HG03460 (cell line): Measurements from ENCODE around the gene RPUSD4.

Source experiments
- ATAC-seq: cut with Tn5 transposase; IDR thresholded peaks from one replicate; pipeline ENCODE4 v1.9.1; 2021; ENCODE audit not compliant: unreplicated experiment

Gene RPUSD4

GRCh38 chr11:126159719-126160344 is 51.6 kb downstream of the RPUSD4 start:
- no peak for ATAC-seq

GRCh38 chr11:126158054-126158791 is 53.2 kb downstream of the RPUSD4 start:
- ATAC-seq, result no peak

- no peak for ATAC-seq
Observed at GRCh38 chr11:126157326-126158030, 54.0 kb downstream of the RPUSD4 start.

DNA sequence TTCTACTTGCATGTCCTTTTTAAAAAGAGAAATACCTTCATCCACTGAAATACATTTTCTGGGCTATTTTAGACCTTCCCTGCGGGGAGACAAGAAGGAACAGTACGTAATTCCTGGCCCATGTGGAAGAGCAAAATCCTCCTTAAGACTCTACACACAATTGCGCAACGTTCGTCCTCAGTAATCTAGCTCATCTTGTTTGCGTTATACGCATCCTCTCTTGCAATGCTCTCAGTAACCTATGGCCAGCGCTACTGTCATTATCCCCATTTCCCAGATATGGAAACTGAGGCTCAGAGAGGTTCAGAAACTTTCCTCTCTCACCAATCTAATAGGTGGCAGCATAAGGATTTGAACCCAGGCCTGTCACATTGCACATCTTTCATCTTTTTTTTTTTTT is 54.6 kb downstream of the RPUSD4 start:
- ATAC-seq, result no peak

DNA sequence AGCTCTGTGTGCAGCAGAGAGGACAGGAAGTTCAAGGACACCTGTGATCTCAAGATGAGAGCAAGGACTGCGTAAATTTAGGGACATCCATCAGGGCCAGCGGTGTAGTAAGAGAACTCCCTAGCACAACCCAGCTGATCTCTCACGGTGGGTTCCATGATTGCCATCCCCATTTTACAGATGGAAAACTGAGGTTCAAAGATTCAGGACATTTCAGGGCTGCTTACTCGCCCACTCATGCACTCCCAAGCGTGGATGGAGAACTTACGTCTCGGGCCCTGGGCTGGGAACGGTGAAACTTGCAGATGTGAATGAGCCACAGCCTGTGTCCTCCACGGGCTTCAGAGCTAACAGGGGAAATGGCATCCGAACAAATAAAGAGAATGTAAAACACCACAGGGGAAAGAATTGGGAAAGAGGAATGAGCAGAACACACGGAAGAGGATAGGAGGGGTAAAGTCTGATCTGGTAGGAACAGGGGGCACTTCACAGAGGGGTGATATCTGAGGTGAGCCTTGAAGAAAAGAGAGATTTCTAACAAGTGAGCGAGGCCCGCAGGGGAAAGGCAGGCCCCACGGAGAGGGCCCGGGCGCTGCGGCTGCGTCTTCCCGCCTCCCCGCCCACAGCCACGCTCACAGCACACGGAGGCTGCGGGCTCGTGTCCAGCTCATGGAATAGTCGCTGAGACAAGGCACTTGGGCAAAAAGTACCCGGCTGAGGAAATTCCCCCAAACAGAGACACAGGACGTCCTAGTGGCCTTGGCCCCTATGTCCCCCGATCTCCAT is 55.9 kb downstream of the RPUSD4 start:
- ATAC-seq, result no peak

DNA sequence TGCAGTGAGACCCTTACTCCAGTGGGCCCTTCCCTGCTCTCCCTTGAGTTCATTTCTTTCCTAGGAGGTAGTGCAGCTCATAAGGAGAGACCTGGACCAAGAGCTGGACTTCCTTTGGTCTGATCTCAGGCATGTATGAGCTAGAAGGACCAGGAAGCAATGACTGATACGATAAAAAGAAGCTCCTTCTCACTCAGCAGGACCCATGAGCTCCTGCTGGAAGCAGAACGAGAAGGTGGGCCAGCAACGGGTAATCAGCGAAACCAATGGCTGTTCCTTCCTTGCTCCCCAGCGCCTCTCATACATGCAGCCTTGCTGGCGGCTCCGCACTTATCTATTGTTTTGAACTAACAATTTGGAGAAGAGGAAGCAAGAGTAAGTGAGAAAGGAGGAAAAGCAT is 56.8 kb downstream of the RPUSD4 start:
- ATAC-seq, result no peak

DNA sequence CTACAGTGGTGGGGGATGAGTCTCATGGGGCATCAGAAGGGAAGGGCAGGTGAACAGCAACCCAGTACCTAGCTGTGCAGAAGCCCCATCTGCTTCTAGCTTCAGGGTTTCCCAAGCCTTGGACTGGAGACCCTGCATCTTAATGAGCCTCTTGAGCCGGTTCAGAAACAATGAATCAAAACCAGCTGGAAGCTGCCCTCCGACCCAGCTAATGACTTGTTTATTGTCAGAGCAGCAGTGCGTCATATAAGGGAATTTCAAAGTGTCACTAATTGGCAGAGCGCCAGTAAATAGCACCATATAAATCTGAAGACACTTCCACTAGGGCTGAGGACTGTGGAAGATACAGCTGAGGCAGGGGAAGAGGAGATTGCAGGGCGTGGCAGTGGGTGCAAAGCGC is 57.5 kb downstream of the RPUSD4 start:
- no peak for ATAC-seq

- no peak for ATAC-seq
Observed at GRCh38 chr11:126153006-126153405, 58.4 kb downstream of the RPUSD4 start.

DNA sequence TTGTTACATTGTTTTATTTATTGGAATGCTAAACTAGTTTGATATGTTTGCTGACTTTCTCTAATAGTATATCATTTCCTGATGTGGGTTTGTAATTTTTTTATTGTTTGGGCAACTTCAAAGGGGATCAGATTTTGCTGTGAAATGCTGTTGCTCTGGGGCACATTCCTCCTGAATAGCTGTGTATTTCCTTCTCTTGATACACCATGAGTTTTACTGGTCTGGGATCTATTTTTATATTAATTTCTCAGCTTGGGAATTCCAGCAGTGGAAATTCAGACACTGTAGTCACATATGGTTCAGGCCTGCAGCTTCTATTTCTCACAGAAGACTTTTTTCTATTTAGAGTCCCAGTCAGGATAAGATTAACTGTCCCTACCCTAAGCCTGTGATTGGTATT is 58.9 kb downstream of the RPUSD4 start:
- ATAC-seq, result no peak

GRCh38 chr11:126152152-126152551 is 59.3 kb downstream of the RPUSD4 start:
- ATAC-seq, result no peak
